Epithelial cell of esophagus (primary cell): ENCODE data around the gene GET4.

Experiments
- DNase-seq: peaks from one replicate; pipeline ENCODE4 v3.0.0; 2010; ENCODE audit warnings: low read depth
- H3K4me3 ChIP-seq: 2 replicates; pipeline ENCODE4 v1.5.1; 2011; ENCODE audit warnings: mild to moderate bottlenecking, low read length, control low read depth
- CTCF ChIP-seq: IDR thresholded peaks from 2 replicates; pipeline ENCODE4 v1.5.1; 2011; ENCODE audit warnings: low read depth, mild to moderate bottlenecking, low read length, control low read depth, inconsistent platforms; ENCODE audit not compliant: insufficient read depth; ENCODE audit errors: missing control alignments

GET4 gene

GRCh38 chr7:897086-897485, 20.7 kb downstream of the GET4 start:
- DNase-seq = no peak
- H3K4me3 ChIP-seq = no peak overlapping the region
- TF ChIP-seq CTCF = no peak

- no peak overlapping the region for H3K4me3 ChIP-seq
- no peak for TF ChIP-seq CTCF
- DNase-seq = no peak
Observed at GRCh38 chr7:897771-898376, 21.5 kb downstream of the GET4 start.

DNA sequence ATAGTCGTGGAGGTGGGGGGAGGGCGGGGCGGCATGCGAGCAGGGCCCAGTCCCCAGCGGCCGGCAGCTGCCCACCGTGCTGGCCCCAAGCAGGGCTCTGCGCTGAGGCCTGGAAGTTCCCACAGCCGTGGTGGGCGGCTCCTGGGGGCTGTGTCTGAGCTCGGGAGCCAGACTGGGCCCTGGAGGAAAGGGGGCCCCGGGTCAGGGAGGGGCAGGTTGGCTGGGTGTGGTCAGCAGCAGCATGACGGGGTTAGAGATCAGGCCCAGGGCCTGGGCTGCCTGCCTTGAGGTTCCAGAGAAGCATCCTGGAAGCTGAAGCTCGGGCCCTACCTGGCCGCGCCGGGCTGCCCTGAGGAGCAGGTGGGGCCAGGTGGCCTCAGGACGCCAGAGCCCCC, 22.1 kb downstream of the GET4 start:
- no peak for TF ChIP-seq CTCF
- DNase-seq = no peak
- no peak overlapping the region for H3K4me3 ChIP-seq

DNA sequence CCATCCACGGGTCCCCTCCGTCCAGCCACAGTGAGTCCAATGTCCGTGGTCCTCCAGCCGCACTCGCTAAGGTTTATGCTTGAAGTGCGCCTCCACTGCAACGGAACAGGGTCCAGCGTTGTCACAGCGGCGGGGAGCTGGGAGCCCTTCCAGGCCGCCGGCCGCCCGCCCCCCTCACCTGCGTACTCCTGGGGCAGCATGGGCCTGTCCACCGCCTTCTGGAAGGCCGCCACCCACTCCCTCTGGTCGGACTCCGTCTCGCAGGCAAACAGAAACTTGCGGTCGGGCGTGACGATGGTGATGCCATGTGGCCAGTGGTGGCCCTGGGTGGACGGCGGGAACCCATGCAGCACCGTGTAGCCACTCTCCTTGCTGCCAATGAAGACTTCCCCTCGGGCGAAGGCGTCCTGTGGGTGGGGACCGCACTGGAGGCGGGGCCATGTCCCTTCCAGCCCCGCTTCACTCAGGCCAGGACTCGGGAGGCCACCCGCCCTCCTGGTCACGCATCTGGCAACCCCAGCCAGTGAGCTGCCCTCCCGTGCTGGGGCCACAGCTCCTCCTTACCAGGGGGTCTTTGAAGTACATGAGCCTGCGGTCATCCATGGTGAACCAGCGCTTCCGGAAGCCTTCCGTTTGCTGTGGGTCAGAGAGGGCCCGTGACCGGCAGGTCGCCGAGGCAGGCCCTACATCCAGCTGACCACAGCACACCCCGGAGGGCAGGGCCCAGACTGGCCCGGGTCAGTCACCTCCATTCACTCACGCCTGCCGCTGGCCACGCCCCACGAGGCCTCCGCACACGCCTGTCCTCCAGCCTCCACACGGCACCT, 22.7 kb downstream of the GET4 start:
- TF ChIP-seq CTCF = no peak
- no peak overlapping the region for H3K4me3 ChIP-seq
- no peak for DNase-seq

DNA sequence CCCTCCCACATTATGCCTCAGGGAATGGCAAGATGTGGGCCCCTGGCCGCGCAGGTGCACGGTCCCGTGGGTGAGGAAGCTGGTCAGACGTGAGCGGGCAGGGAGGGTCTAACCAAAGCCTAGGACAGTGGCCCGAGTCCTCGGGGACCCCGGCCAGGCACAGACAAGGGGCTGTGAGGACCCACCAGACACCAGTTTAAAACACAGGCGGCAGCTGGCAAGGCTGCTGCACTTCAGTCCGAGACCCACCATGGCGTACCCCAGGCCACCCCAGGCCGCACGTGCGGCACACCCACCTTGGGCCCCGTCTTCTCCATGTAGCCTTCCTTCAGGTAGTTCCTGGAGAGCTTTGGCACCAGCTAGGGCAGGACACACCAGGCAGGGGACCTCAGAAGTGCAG, 23.5 kb downstream of the GET4 start:
- TF ChIP-seq CTCF = no peak
- DNase-seq = no peak
- no peak overlapping the region for H3K4me3 ChIP-seq

DNA sequence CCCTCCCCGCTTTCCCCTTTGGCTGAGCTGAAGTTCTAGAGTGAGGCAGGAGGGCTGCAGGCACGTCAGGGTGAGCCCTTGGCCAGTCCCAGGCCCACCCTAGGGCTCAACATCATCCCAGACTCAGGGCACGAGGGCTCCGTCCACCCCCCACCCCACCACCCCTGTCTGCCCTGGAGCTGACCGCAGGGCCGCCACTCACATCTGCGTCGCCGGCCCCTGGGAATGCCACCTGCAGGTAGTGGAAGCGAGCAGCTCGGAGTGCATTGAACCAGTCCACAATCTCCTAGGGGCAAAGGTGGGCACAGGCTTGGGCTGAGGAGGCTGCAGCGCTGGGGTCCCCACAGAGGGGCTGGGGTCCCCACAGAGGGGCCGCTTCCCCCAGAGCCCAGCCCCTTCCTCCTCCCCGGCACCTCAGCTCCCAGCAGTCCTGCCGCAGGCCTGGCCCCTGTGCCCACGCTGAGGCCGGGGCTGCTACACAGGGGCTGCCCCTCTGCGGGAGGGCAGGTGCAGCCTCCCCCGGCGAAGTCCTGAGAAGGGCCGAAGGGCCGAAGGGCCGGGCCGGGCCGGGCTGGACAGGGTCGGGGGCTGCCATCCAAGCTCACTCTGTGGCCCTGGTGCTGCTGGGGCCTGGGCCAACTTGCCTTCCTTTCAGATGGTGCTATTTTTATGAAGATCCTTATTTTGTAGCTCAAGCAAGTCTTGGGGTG, 24.1 kb downstream of the GET4 start:
- DNase-seq = no peak
- TF ChIP-seq CTCF = no peak
- no peak overlapping the region for H3K4me3 ChIP-seq

DNA sequence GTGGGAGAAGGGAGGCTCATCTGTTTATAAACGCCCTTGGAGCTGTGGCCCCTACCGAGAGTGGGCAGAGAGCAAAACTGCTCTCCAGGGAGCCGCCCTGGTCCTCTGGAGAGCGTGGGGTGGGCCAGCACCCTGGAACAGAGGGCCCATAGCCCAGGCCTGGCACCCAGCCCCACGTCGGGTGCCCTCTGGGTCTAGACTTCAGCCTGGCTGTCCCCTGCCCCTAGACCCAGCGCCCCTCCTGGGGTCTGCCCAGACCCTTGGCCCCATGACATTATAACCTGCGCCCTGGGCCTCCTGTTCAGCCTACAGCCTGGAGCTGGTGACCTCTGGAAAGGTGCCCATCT, 24.7 kb downstream of the GET4 start:
- H3K4me3 ChIP-seq = no peak overlapping the region
- no peak for TF ChIP-seq CTCF
- no peak for DNase-seq
